ENCODE data around the gene CHI3L2.

DNA sequence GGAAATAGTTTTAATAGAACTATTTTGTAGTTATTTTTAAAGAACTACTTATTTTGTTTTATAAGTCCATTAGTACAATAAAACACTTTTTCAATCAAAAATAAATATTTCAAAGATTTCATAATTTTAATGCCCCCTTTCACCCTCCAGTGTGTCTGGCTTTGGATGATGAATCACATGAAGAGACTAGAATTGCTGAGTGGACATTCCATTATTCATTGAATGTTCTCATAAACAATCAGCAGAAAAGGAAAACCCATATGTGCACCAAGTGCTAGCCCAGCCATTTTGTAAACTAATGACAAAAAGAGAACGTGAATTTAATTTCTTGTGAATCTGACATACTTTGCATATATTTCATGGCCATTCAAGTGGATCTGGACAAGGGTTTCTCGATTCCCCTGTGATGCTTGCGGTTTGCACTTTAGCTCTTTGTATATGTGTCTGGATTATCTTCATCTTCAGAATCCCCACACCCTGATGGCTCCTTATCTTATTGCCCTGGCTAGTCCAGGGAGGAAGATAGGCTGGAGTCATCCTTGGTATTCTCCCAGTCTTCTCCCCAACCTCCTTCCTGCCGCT, 42.4 kb downstream of the CHI3L2 start:
- no peak for TF ChIP-seq POLR2AphosphoS5 (IDR thresholded peaks at IDR 0.05)
- TF ChIP-seq, protein P1, sequence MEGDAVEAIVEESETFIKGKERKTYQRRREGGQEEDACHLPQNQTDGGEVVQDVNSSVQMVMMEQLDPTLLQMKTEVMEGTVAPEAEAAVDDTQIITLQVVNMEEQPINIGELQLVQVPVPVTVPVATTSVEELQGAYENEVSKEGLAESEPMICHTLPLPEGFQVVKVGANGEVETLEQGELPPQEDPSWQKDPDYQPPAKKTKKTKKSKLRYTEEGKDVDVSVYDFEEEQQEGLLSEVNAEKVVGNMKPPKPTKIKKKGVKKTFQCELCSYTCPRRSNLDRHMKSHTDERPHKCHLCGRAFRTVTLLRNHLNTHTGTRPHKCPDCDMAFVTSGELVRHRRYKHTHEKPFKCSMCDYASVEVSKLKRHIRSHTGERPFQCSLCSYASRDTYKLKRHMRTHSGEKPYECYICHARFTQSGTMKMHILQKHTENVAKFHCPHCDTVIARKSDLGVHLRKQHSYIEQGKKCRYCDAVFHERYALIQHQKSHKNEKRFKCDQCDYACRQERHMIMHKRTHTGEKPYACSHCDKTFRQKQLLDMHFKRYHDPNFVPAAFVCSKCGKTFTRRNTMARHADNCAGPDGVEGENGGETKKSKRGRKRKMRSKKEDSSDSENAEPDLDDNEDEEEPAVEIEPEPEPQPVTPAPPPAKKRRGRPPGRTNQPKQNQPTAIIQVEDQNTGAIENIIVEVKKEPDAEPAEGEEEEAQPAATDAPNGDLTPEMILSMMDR (IDR thresholded peaks at IDR 0.05), result no peak
